ENCODE measurements around the gene LDB3. TPM values are rescaled to one million over a fixed set of nuclear protein-coding genes. Genes with fewer than 3 reads are reported as not detected.

The LDB3 gene
- total RNA-seq, 1 donor from 2014 or later = 1,178 TPM

GRCh38 chr10:86699541-86699940, 31.2 kb downstream of the LDB3 start:
- intact Hi-C loops (cut with DNase I) = no loop called here
- DNase-seq (ENCODE audit: low spot score) = no peak

GRCh38 chr10:86699991-86700840, 31.9 kb downstream of the LDB3 start:
- DNase-seq (ENCODE audit: low spot score) = no peak

GRCh38 chr10:86700851-86701617, 32.7 kb downstream of the LDB3 start:
- intact Hi-C loops (cut with DNase I) = no loop called here
- no peak for DNase-seq (ENCODE audit: low spot score)

More at GRCh38 chr10:86699991-86700840, 31.9 kb downstream of the LDB3 start:
- intact Hi-C loops (cut with DNase I) = no loop called here

- intact Hi-C loops (cut with DNase I) = no loop called here
- DNase-seq (ENCODE audit: low spot score) = no peak
Observed at GRCh38 chr10:86703176-86703575, 34.9 kb downstream of the LDB3 start.

- no peak for DNase-seq (ENCODE audit: low spot score)
- intact Hi-C loops (cut with DNase I) = no loop called here
Observed at GRCh38 chr10:86705139-86705538, 36.8 kb downstream of the LDB3 start.

GRCh38 chr10:86705905-86706304, 37.6 kb downstream of the LDB3 start:
- intact Hi-C loops (cut with DNase I) = no loop called here

GRCh38 chr10:86706401-86706841, 38.1 kb downstream of the LDB3 start:
- DNase-seq (ENCODE audit: low spot score) = no peak
- intact Hi-C loops (cut with DNase I) = no loop called here

More at GRCh38 chr10:86705905-86706304, 37.6 kb downstream of the LDB3 start:
- no peak for DNase-seq (ENCODE audit: low spot score)

- no peak for DNase-seq (ENCODE audit: low spot score)
- intact Hi-C loops (cut with DNase I) = no loop called here
Observed at GRCh38 chr10:86706977-86707376, 38.7 kb downstream of the LDB3 start.

GRCh38 chr10:86707505-86707904, 39.2 kb downstream of the LDB3 start:
- DNase-seq (ENCODE audit: low spot score) = no peak
- intact Hi-C loops (cut with DNase I) = no loop called here

- intact Hi-C loops (cut with DNase I) = no loop called here
- DNase-seq (ENCODE audit: low spot score) = no peak
Observed at GRCh38 chr10:86708068-86708782, 39.9 kb downstream of the LDB3 start.

- no peak for DNase-seq (ENCODE audit: low spot score)
- intact Hi-C loops (cut with DNase I) = no loop called here
Observed at GRCh38 chr10:86708783-86709380, 40.6 kb downstream of the LDB3 start.

GRCh38 chr10:86709396-86710185, 41.3 kb downstream of the LDB3 start:
- no peak for DNase-seq (ENCODE audit: low spot score)
- intact Hi-C loops (cut with DNase I) = loop anchor here (2.0 kb wide), 1 partner anchor 191 kb away; no protein-coding TSS in a partner anchor

- peak; percentile 91 for DNase-seq (ENCODE audit: low spot score)
- intact Hi-C loops (cut with DNase I) = loop anchor here (1.0 to 2.0 kb wide), 2 partner anchors 45 to 190 kb away; partner anchors contain the start of gene BMPR1A
Observed at GRCh38 chr10:86710987-86711512, 42.7 kb downstream of the LDB3 start.

GRCh38 chr10:86711513-86712316, 43.4 kb downstream of the LDB3 start:
- intact Hi-C loops (cut with DNase I) = loop anchor here (1.0 to 2.0 kb wide), 2 partner anchors 45 to 189 kb away; partner anchors contain the start of gene BMPR1A
- DNase-seq (ENCODE audit: low spot score) = no peak

GRCh38 chr10:86712317-86712707, 44.0 kb downstream of the LDB3 start:
- DNase-seq (ENCODE audit: low spot score) = no peak

GRCh38 chr10:86715156-86715795, 47.0 kb downstream of the LDB3 start:
- intact Hi-C loops (cut with DNase I) = no loop called here

More at GRCh38 chr10:86712317-86712707, 44.0 kb downstream of the LDB3 start:
- intact Hi-C loops (cut with DNase I) = no loop called here

GRCh38 chr10:86715836-86716235, 47.5 kb downstream of the LDB3 start:
- DNase-seq (ENCODE audit: low spot score) = peak; percentile 54
- intact Hi-C loops (cut with DNase I) = no loop called here

More at GRCh38 chr10:86715156-86715795, 47.0 kb downstream of the LDB3 start:
- DNase-seq (ENCODE audit: low spot score) = peak; percentile 69

All from cardiac septum (tissue), 1 donor.